AG10803 (cell line): Measurements from ENCODE around the gene HLA-DRB1.

Experiments used
- DNase-seq: peaks from one replicate; pipeline ENCODE4 v3.0.0; 2010; ENCODE audit warnings: low read depth
- H3K4me3 ChIP-seq: 2 replicates; pipeline ENCODE4 v1.5.1; 2011; ENCODE audit warnings: mild to moderate bottlenecking, low read length, control low read depth
- TF ChIP-seq, protein P1 (sequence below): conservative IDR thresholded peaks from 2 replicates; pipeline ENCODE4 v1.5.1; 2011; ENCODE audit warnings: mild to moderate bottlenecking, low read length, control low read depth, inconsistent platforms

The HLA-DRB1 gene

DNA sequence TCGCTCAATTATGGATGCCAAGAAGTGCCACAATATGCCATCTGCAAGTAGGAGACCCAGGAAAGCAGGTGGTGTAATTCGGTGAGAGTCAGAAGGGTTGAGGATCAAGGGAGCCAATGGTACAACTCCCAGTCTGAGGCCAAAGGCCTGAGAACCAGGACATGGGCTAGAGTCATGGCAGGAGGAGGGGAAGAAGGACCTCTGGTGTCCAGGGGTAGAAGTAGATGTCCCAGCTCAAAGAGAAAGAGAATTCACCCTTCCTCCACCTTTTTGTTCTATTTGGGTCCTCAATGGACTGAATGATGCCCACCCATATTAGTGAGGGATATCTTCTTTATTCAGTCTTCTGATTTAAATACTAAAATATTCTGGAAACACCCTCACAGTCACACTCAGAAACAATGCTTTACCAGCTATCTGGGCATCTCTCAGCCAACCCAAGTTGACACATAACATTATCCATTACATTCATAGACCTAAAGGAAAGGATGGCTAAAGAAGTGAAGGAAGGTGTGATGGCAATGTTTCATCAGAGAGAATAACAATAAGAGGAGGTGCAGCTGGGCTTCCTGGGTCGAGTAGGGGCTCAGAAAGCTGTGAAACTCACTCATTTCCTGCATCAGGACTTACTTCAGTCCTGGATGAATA, 26.4 kb upstream of the HLA-DRB1 start:
- no peak for DNase-seq
- no peak overlapping the region for H3K4me3 ChIP-seq
- TF ChIP-seq, protein P1, sequence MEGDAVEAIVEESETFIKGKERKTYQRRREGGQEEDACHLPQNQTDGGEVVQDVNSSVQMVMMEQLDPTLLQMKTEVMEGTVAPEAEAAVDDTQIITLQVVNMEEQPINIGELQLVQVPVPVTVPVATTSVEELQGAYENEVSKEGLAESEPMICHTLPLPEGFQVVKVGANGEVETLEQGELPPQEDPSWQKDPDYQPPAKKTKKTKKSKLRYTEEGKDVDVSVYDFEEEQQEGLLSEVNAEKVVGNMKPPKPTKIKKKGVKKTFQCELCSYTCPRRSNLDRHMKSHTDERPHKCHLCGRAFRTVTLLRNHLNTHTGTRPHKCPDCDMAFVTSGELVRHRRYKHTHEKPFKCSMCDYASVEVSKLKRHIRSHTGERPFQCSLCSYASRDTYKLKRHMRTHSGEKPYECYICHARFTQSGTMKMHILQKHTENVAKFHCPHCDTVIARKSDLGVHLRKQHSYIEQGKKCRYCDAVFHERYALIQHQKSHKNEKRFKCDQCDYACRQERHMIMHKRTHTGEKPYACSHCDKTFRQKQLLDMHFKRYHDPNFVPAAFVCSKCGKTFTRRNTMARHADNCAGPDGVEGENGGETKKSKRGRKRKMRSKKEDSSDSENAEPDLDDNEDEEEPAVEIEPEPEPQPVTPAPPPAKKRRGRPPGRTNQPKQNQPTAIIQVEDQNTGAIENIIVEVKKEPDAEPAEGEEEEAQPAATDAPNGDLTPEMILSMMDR, result no peak

- H3K4me3 ChIP-seq, result no peak overlapping the region
- no peak for DNase-seq
- TF ChIP-seq, protein P1, result no peak
Observed at GRCh38 chr6:32614366-32615081, 24.9 kb upstream of the HLA-DRB1 start.

DNA sequence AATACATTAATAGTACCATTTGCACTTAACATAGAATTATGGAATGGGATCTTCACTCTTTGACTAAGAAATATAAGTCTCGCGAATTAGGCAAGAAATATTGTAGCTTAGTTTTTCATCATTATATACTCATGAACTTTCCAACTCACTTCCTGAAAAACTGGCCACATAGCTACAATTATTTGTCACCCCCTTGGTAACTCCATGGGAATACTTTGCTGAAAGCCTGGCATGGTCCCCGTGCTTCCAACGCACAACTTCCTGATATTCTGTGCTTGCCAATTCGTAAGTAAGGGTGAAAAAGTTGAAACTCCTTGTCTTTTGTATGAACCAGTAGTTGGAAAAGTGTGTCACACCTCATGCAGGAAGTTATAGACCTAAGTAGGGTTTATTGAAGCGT, 23.8 kb upstream of the HLA-DRB1 start:
- H3K4me3 ChIP-seq, result no peak overlapping the region
- no peak for DNase-seq
- TF ChIP-seq, protein P1, result no peak

- TF ChIP-seq, protein P1, result no peak
- no peak overlapping the region for H3K4me3 ChIP-seq
- no peak for DNase-seq
Observed at GRCh38 chr6:32610682-32611296, 21.1 kb upstream of the HLA-DRB1 start.

DNA sequence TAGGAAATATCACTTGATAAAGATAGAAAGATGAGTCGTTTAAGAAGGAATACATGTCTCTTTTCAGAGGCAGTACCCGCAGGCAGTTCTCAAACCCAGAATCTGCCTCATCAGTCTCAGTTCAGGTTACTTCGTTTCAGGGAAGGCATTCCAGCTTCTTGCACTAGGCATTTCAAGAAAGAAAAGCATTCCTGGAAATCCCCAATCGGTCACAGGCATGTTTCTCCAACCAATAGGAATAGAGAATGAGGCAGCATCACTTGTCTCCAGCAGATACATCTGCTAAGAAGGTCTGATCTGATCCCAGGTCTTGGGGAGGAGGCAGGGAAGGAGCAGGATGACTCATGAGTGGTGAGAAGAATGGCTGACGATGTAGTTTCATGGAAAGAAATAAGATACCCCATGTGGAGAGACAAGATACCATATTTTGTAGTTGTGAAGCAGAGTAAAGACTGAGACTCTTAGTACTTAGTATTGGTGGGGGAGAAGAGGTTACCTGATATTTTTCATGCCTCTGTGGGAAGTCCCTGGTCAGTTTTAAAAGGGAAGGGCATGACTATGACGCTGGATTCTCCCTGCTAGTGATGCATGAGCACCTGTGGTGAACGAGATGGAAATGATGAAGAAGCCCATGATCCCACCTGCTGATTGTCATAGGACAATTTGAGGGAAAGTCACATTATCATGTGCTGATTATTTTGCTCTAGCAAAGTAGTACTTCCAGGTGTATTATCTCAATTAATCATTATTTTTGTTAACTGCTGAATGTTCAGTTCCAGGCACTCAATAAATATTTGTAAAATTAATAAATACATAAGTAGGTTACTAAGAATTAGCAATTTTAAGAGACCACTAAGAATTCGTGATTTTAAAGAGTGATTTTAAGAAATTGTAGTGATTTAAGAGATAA, 20.3 kb upstream of the HLA-DRB1 start:
- DNase-seq, result peak; percentile 84
- H3K4me3 ChIP-seq, result no peak overlapping the region
- TF ChIP-seq, protein P1, result no peak

DNA sequence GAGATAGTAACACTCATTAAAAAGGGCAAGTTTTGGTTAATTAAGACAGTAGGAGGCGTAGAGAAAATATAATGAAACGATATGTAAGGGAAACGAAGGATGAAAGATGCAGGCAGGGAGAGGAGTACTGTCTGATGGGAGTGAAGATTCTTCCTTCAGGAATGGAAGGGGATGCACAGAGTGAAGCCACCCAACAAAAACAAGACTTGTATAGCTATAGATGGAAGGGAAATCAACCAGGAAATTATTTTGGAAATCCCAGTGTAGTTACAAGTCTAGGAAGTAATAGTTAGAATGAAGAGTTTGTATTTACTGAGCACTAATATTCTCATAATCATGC, 19.7 kb upstream of the HLA-DRB1 start:
- H3K4me3 ChIP-seq, result no peak overlapping the region
- no peak for DNase-seq
- TF ChIP-seq, protein P1, result no peak
